GM13977 (cell line): ENCODE results near the gene GPR84.

Experiments
- DNase-seq: peaks from one replicate; pipeline ENCODE4 v3.0.0; 2012; ENCODE audit warnings: low spot score
- CTCF ChIP-seq: IDR thresholded peaks from 2 replicates; pipeline ENCODE4 v1.5.1; 2012; ENCODE audit warnings: mild to moderate bottlenecking, control low read depth; ENCODE audit not compliant: insufficient read depth; ENCODE audit errors: extremely low read depth, missing control alignments
- in situ Hi-C: fragments of 300-500 bp; cut with MboI; formaldehyde crosslinking; loops from one replicate; pipeline ENCODE4 v1.12.0; 2022; ENCODE audit warnings: low sequenced_read_pairs, low pct_unique_long_range_greater_than_20kb, mixed read lengths, inconsistent platforms; ENCODE audit not compliant: unreplicated experiment

Gene GPR84

GRCh38 chr12:54392485-54393206 is 28.4 kb upstream of the GPR84 start:
- TF ChIP-seq CTCF, result no peak
- in situ Hi-C loops, result no loop called here
- no peak for DNase-seq

GRCh38 chr12:54390668-54391551 is 26.6 kb upstream of the GPR84 start:
- peak; percentile 42 for TF ChIP-seq CTCF
- DNase-seq, result peak; percentile 87
- in situ Hi-C loops, result no loop called here

- no peak for DNase-seq
- in situ Hi-C loops, result no loop called here
- TF ChIP-seq CTCF, result no peak
Observed at GRCh38 chr12:54390176-54390667, 25.9 kb upstream of the GPR84 start.

- TF ChIP-seq CTCF, result no peak
- DNase-seq, result no peak
- in situ Hi-C loops, result no loop called here
Observed at GRCh38 chr12:54389607-54390175, 25.4 kb upstream of the GPR84 start.

- in situ Hi-C loops, result no loop called here
- no peak for DNase-seq
- no peak for TF ChIP-seq CTCF
Observed at GRCh38 chr12:54389134-54389508, 24.8 kb upstream of the GPR84 start.

- no peak for DNase-seq
- in situ Hi-C loops, result no loop called here
- no peak for TF ChIP-seq CTCF
Observed at GRCh38 chr12:54388237-54389133, 24.2 kb upstream of the GPR84 start.
